Suppressor macrophage treated with lipopolysaccharide for 4 hours (primary cell): Measurements from ENCODE around the gene KDM2B.
A peak's percentile ranks its signal among the peaks of the same experiment; 100 is the strongest.
"Not testable (repeated sequence)": the region's sequence is repeated elsewhere in the genome, so short reads cannot be mapped to it uniquely, and the experiment has no call there.

Experiments
- DNase-seq: peaks from one replicate; pipeline ENCODE4 v3.0.0-alpha.2; 2020

The KDM2B gene

GRCh38 chr12:121495746-121496145, 85.1 kb downstream of the KDM2B start:
- no peak for DNase-seq

- peak; percentile 45 for DNase-seq
Observed at GRCh38 chr12:121494093-121494787, 86.6 kb downstream of the KDM2B start.

GRCh38 chr12:121490401-121491281, 90.2 kb downstream of the KDM2B start:
- DNase-seq: no peak

DNA sequence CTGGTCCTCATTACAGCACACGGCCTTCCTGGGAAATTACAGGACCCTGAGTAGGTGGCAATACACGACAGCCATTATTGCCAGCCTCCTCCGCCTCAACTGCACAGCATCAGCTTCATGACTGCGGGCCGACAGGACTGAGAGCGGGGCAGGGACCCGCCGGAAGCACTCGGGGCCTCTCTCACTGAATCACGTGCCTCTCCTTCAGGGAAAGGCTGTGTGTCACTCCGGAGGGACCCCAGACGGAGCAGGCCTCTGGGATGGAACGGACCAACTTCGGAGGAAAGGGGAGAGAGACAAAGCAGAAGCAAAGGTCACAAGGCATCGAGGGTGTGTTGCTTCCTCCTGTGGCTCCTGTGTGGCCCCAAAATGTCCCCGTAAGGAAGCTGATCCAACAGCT, 90.9 kb downstream of the KDM2B start:
- DNase-seq: no peak

DNA sequence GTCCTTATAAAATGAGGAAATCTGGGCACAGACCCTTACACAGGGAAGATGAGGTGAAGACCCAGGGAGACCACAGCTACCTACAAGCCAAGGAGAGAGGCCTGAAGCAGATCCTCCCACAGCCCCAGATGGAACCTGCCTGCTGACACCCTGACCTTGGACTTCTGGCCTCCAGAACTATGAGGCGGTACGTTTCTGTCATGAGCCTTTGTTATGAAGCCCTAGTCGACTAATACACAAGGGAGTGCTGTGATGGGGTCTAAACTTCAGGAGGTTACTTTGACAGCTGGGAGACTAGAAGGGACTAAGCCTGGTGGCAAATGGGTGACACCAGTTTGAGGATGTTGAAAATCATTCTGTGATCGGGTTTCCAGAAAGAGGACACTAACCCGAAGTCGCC, 95.9 kb downstream of the KDM2B start:
- no peak for DNase-seq

- not testable (repeated sequence) for DNase-seq
Observed at GRCh38 chr12:121484564-121484963, 96.3 kb downstream of the KDM2B start.

DNA sequence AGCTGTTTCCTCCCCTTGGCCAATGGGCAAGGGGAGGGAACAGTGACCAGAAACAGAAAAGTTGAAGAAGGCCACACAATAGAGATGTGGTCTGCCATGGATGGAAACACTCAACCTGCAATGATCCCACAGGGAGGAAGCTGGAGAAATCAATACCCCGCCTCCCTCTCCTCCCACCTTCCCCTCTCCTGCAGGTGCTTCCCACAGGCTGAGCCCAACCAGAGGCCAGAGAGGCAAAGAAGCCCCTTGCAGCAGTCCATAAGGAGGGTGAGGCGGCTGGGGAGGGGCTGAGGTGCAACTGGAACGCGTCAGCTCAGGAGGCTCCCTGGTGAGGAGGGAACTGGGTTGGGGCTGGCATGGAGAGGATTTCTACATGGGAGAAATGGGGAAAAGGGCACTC, 96.9 kb downstream of the KDM2B start:
- DNase-seq: no peak

GRCh38 chr12:121476477-121476876, 104.3 kb downstream of the KDM2B start:
- DNase-seq: no peak

DNA sequence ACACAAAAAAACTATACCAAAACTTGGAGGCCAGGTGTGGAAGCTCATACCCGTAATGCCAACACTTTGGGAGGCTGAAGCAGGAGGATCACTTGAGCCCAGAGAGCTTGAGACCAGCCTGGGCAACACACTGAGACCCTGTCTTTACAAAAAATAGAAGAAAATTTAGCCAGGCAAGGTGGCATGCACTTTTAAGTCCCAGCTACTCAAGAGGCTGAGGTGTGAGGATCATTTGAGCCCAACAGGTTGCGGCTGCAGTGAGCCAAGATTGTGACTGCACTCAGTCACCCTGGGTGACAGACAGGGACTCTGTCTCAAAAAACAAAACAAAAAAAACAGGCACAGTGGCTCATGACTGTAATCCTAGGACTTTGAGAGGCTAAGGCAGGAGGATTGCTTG, 105.5 kb downstream of the KDM2B start:
- no peak for DNase-seq

DNA sequence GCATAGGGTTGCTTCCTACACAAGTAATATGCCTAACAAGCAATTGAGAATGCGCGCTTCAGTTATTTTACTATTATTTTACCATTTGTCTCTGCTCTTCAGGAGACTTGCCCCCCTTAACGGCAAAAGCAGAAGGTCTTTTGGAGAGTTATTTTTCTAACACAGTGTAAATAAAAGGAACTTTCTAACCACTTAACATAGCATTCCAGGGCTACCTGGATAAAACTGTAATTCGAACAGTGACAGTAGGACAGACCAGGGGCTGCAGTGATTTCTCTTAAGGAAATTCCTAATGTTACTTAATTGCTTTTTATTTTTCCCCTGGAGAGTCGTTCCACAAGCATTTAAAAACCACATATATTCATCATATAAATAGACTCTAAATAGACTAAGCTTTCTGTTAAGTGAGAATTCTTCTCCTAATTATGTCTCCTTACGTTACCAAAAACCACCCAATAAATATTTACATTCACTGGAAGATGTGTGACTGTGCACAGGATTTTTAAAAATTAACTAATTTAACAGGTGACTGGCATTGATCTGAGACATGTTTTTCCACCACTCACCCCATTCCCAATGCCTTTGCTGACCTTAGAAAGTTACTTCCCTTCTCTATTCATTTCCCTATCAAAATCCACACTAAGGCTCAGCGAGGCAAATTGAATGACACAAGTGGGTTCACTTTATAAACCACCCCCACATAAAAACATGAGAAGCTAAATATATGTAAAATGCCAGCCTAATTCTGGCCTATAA, 108.5 kb downstream of the KDM2B start:
- DNase-seq: no peak

DNA sequence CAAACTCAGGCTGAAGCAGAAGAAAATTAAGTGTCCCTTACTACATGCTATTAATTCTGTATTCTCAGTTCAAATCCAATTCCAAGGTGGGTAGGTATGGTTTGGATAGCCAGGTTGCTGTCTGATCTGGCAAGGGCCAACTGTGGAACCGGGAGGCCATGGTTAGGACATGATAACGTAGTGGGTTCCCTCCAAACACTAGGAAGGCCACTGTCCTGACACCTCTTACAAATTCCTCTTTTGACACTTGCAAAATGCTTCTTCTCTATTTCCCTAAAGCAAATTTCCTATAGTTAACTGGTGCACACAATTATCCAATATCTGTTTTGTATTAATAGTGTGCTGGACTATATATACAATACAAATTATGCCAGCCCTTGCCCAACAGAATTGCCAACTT, 110.1 kb downstream of the KDM2B start:
- no peak for DNase-seq

GRCh38 chr12:121468499-121468801, 112.4 kb downstream of the KDM2B start:
- no peak for DNase-seq

GRCh38 chr12:121467638-121468498, 113.0 kb downstream of the KDM2B start:
- no peak for DNase-seq

DNA sequence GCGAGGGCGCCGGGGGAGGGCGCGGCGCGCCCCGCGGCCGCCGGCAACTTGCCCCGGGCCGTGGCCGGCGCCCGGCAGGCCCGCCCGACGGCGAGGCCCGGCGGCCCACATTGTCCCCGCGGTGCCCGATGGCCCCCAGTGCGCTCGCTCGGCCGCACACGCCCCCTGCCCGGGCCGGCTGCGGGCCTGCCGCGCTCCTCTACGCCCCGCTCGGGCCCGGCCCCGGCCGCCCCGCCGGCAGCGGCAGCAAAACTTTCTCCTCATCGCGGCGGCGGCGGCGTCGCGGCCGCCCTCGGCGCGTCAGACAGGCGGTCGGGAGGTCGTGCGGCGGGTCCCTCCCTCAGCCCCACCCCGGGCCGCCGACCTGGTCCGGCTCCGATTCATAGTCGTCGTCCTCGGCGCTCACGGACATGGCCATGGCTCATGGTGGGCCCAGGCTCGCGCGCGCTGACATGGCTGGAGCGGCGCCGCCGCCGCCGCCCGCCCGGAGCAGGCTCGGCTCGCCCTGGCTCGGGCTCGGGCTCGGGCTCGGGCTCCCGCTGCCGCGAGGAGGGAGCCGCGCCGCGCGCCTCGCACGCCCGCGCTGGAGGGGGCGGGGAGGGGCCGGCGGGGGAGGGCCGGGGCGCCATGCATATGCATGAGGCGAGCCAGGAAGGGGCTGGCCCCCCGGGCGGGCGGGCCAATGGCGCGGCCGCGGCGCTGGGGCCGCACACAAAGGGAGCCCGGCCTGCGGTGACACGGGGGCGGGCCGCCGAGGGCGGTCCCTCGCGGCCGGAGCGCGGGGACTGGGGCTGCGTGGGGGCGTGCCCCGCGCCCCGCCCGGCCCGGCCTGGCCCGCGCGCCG, 113.8 kb downstream of the KDM2B start:
- DNase-seq: peak; percentile 95

GRCh38 chr12:121465921-121466793, 114.7 kb downstream of the KDM2B start:
- peak; percentile 49 for DNase-seq

GRCh38 chr12:121464331-121464730, 116.5 kb downstream of the KDM2B start:
- DNase-seq: no peak

DNA sequence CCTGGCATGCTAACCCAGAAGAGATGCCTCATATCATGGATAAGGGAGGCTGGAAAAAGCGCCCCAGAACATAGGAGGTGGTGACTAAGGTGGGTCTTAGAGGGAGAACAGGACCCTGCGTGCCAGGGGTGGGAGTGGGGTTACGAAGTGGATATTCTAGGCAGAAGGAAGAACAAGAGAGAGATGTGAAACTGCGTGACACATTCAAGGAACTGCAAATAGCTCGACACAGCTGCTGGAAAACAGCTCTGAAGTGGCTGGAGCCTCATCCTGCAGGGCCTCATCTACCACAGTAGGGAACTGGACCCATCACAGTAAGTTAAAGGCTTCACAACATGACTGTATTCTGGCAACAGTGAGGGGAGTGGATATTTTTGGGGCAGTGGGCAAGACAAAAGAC, 119.8 kb downstream of the KDM2B start:
- DNase-seq: peak; percentile 79

DNA sequence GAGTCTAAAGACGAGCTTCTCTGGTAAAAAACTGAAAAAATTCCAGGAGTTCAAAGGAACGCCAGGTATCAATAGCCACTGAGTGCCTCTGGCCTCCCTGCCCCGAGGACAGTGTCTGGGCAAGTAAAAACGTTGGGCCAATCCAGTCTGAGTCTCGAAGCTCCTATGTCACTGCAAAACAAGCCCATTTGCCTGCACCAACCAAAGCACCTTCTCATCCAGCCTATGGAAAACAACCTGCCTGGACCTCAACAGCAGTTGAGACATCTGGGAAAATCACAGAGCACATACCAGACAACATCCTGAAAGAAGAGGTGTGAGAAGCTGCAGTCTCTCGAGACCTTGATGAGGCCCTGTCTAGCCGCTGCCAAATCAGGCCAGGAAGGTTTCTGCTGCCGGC, 124.3 kb downstream of the KDM2B start:
- no peak for DNase-seq

- no peak for DNase-seq
Observed at GRCh38 chr12:121455766-121456420, 124.9 kb downstream of the KDM2B start.

DNA sequence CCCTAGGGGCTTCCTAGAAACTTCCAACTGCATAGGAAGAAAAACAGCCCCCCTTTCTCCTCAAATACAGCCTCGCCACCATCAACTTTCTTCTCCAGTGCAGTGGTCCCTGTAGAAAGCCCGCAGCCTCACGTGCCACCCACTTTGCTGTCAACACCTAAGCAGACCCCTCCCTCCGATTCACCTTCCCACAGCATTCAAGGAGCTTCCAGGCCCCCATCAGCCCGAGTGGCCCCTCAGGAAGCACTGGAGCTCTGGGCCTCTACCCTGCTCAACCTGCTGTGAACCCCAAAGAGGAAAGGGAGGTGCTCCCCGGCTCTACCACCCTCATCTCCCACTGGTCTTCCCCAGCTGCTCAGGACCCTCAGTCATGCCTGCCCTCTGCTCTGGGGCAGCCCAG, 125.9 kb downstream of the KDM2B start:
- DNase-seq: no peak
